ENCODE data around the gene BIN1. TPM values are rescaled to one million over a fixed set of nuclear protein-coding genes. Genes with fewer than 3 reads are reported as not detected.

The BIN1 gene
- total and polyA plus RNA-seq, 2 of the 4 experiments (the other 2 are of a cell fraction) = 18.1 to 25.7 TPM

GRCh38 chr2:127140538-127140937 is 33.6 kb upstream of the BIN1 start:
- H2AK5ac ChIP-seq (ENCODE audit: low read depth, low read length) = no peak overlapping the region
- no TSS peak for BruUV-seq (replicated peaks)
- H3K79me1 ChIP-seq (ENCODE audit: low read depth in 1 of 2, low read length in 2 of 2) = no peaks in the 10 kb centered on the region
- H3K27me3 ChIP-seq (ENCODE audit: control insufficient read depth, insufficient read depth, low read length) = peaks cover 2% of the 10 kb centered on the region
- 59% methylated on average over 5 of the region's 13 CpGs; no CpG with 5 or more reads in 1 of the 2 experiments for WGBS, 2 experiments (ENCODE audit: extremely low coverage in 2 of 2, insufficient read length in 1 of 2)
- no peak overlapping the region for H3K27ac ChIP-seq (ENCODE audit: insufficient read depth, low read length)
- ChIA-PET CTCF (interaction anchor here (0.5 to 1.6 kb wide), 2 partner anchors 10 to 14 kb away, joined by 3 to 4 read pairs; no protein-coding TSS in a partner anchor), POLR2A (ENCODE audit: unreplicated experiment) (no interaction called here)
- no peak for ATAC-seq (ENCODE audit: low read depth)
- no peak overlapping the region for H4K91ac ChIP-seq (ENCODE audit: insufficient read depth, low read depth, low read length)
- H2BK5ac ChIP-seq (ENCODE audit: low read depth, low read length, poor library complexity, severe bottlenecking) = no peak overlapping the region
- no peak overlapping the region for H2AK9ac ChIP-seq (replicated peaks; ENCODE audit: low read depth, low read length, poor library complexity)
- no peak overlapping the region for H2BK15ac ChIP-seq (ENCODE audit: low read depth, low read length)
- in situ Hi-C loops (cut with MboI; ENCODE audit: low sequenced_read_pairs) (no loop called here), intact Hi-C loops (cut with micrococcal nuclease) (no loop called here), dilution Hi-C loops (cut with HindIII; ENCODE audit: low sequenced_read_pairs, unreplicated experiment) (no loop called here)
- no peak for TF ChIP-seq BHLHE40 (IDR thresholded peaks at IDR 0.05; ENCODE audit: low read depth, low read length)
- no peak for TF ChIP-seq SMC3 (IDR thresholded peaks at IDR 0.05; ENCODE audit: low read depth, low read length)
- no peak for TF ChIP-seq FOS (IDR thresholded peaks at IDR 0.05; ENCODE audit: low read depth, low read length)
- TF ChIP-seq MAFK (IDR thresholded peaks at IDR 0.05; ENCODE audit: low read depth, low read length) = no peak
- no peak for TF ChIP-seq CEBPB (IDR thresholded peaks at IDR 0.05; ENCODE audit: low read depth, low read length)
- TF ChIP-seq RAD21 (IDR thresholded peaks at IDR 0.05; ENCODE audit: low read length) = no peak
- no peak for TF ChIP-seq RFX5 (IDR thresholded peaks at IDR 0.05; ENCODE audit: low read depth, low read length)
- no peak for TF ChIP-seq ELK1 (IDR thresholded peaks at IDR 0.05; ENCODE audit: borderline replicate concordance, low read depth, low read length)
- TF ChIP-seq CTCF (conservative IDR thresholded peaks at IDR 0.05; ENCODE audit: low read depth, low read length) = no peak
- no peak for TF ChIP-seq RCOR1 (IDR thresholded peaks at IDR 0.05; ENCODE audit: insufficient replicate concordance, low read length)
- no peak for TF ChIP-seq USF2 (IDR thresholded peaks at IDR 0.05; ENCODE audit: low read depth, low read length)
- TF ChIP-seq MAZ (IDR thresholded peaks at IDR 0.05; ENCODE audit: borderline replicate concordance, low read depth, low read length) = no peak
- no peak overlapping the region for H3K23ac ChIP-seq (ENCODE audit: low read depth, low read length)
- no peaks in the 10 kb centered on the region for H3K36me3 ChIP-seq (ENCODE audit: control insufficient read depth, insufficient read depth, low read length)
- no peak overlapping the region for H2BK120ac ChIP-seq (ENCODE audit: low read depth, low read length)
- H2AFZ ChIP-seq (replicated peaks; ENCODE audit: low read length, poor library complexity) = no peak overlapping the region
- H3K18ac ChIP-seq (ENCODE audit: low read depth, low read length) = no peak overlapping the region
- no peak overlapping the region for H3K4me2 ChIP-seq (ENCODE audit: low read depth, low read length)
- no peak overlapping the region for H4K8ac ChIP-seq (ENCODE audit: low read depth in 2 of 2, low read length in 2 of 2)
- no peak overlapping the region for H3K4ac ChIP-seq (ENCODE audit: low read depth, low read length)
- no peak overlapping the region for H2BK20ac ChIP-seq (ENCODE audit: low read depth, low read length)
- H3K14ac ChIP-seq (replicated peaks; ENCODE audit: low read depth, low read length) = no peak overlapping the region
- no peak for DNase-seq
- no peaks in the 10 kb centered on the region for H4K20me1 ChIP-seq (ENCODE audit: insufficient read depth, low read length)
- H3K9ac ChIP-seq (ENCODE audit: low read depth, low read length) = no peak overlapping the region
- no peaks in the 10 kb centered on the region for H3K9me3 ChIP-seq (ENCODE audit: control insufficient read depth, insufficient read depth, low read length)
- H3K4me1 ChIP-seq (ENCODE audit: control insufficient read depth, insufficient read depth, low read length) = peaks cover 8% of the 10 kb centered on the region
- H3K4me3 ChIP-seq (ENCODE audit: insufficient read depth, low read depth, low read length) = no peak overlapping the region
- H3K56ac ChIP-seq (ENCODE audit: extremely low read depth, insufficient read depth, low read length) = no peak overlapping the region
- 0 out of 2 replicates have a peak, but pooled peaks cover 4% of the 10 kb centered on the region for H3K9me1 ChIP-seq (ENCODE audit: insufficient read depth, low read length)
- no peak overlapping the region for H4K5ac ChIP-seq (ENCODE audit: low read depth, low read length)

Measured in IMR-90 (cell line).